GM12878 (cell line): ENCODE measurements around the gene BMAL1. TPM values are rescaled to one million over a fixed set of nuclear protein-coding genes. Genes with fewer than 3 reads are reported as not detected.

Experiments
- ATAC-seq: fragments of 200-7000 bp; cut with Tn5 transposase; 3 replicates; pipeline ENCODE4 v1.9.1; 2020; ENCODE audit warnings: mild to moderate bottlenecking, moderate library complexity
- BruUV-seq: library from RNA; stranded (reverse); fragments of 400-500 nt; replicated peaks from 2 replicates; lab custom pipeline; 2021; lab: Mats Ljungman, UMichigan
- CTCF ChIA-PET: fragments of 300-600 bp; sonication (Branson Sonifier 250); formaldehyde crosslinking; extraction: SDS; loops from one replicate; lab custom pipeline; 2021; ENCODE audit warnings: inconsistent platforms; lab: Yijun Ruan, JAX
- POLR2A ChIA-PET: fragments of 350-600 bp; formaldehyde crosslinking; extraction: SDS; loops from one replicate; lab custom pipeline; 2021; ENCODE audit warnings: inconsistent platforms; lab: Charles Lee
- RAD21 ChIA-PET: fragments of 300-600 bp; sonication (Branson Sonifier 250); formaldehyde crosslinking; loops from one replicate; lab custom pipeline; 2023; ENCODE audit warnings: antibody characterized with exemption; ENCODE audit not compliant: unreplicated experiment; lab: Charles Lee
- SMC1A ChIA-PET: fragments of 300-600 bp; sonication (Branson Sonifier 250); formaldehyde crosslinking; loops from one replicate; lab custom pipeline; 2023; ENCODE audit not compliant: unreplicated experiment, uncharacterized antibody; lab: Charles Lee
- DNase-seq: peaks from one replicate; pipeline ENCODE4 v3.0.0-alpha.2; 2011; ENCODE audit warnings: low read depth, low spot score
- FAIRE-seq: peaks from 3 replicates; lab custom pipeline; 2011; peaks lifted over from hg19 to GRCh38; lab: Jason Lieb, UNC
- H2AFZ ChIP-seq: 2 replicates; pipeline ENCODE4 v1.6.0; 2011; ENCODE audit warnings: low read depth, low read length, control low read depth; ENCODE audit not compliant: control insufficient read depth
- H3K27ac ChIP-seq: 2 replicates; pipeline ENCODE4 v1.5.1; 2011; ENCODE audit warnings: control low read depth; ENCODE audit not compliant: control insufficient read depth, insufficient read depth
- H3K27me3 ChIP-seq, 2 experiments: replicated peaks in 1 of 2; 2 replicates each; pipeline versions ENCODE4 v1.6.0 to v1.6.1; 2011; ENCODE audit warnings: low read length in 1 of 2; ENCODE audit not compliant: control insufficient read depth in 2 of 2, insufficient read depth in 2 of 2
- H3K36me3 ChIP-seq, 2 experiments: 2 replicates each; pipeline ENCODE4 v1.5.1; 2011; ENCODE audit warnings: low read length in 1 of 2; ENCODE audit not compliant: control insufficient read depth in 2 of 2, insufficient read depth in 2 of 2
- H3K4me1 ChIP-seq: 2 replicates; pipeline ENCODE4 v1.6.1; 2011; ENCODE audit warnings: mild to moderate bottlenecking, low read length, moderate library complexity, mixed read lengths; ENCODE audit not compliant: control insufficient read depth, insufficient read depth
- H3K4me2 ChIP-seq: 2 replicates; pipeline ENCODE4 v1.6.0; 2011; ENCODE audit warnings: control low read depth; ENCODE audit not compliant: control insufficient read depth, insufficient read depth
- H3K4me3 ChIP-seq: fragments of 200-600 bp; sonication (generic); 2 replicates; pipeline ENCODE4 v1.5.1; 2016
- H3K79me2 ChIP-seq: 2 replicates; pipeline ENCODE4 v1.6.0; 2011; ENCODE audit warnings: low read length; ENCODE audit not compliant: control insufficient read depth, insufficient read depth
- H3K9ac ChIP-seq: 2 replicates; pipeline ENCODE4 v1.8.0; 2011; ENCODE audit warnings: low read length, control low read depth, mixed read lengths; ENCODE audit not compliant: control insufficient read depth, insufficient read depth
- H3K9me3 ChIP-seq: replicated peaks from 3 replicates; pipeline ENCODE4 v1.5.1; 2011; ENCODE audit warnings: mild to moderate bottlenecking, low read length; ENCODE audit not compliant: control insufficient read depth, insufficient read depth
- H4K20me1 ChIP-seq: 2 replicates; pipeline ENCODE4 v1.6.0; 2011; ENCODE audit not compliant: control insufficient read depth, insufficient read depth
- BCL11A ChIP-seq: IDR thresholded peaks from 2 replicates; pipeline ENCODE4 v1.6.1; 2011; ENCODE audit warnings: low read depth, low read length
- BRCA1 ChIP-seq: IDR thresholded peaks from 2 replicates; pipeline ENCODE4 v1.6.1; 2011; ENCODE audit warnings: low read depth, low read length, improper control_type of control experiment
- CREM ChIP-seq: IDR thresholded peaks from 2 replicates; pipeline ENCODE4 v1.6.1; 2014; ENCODE audit warnings: antibody characterized with exemption, low read depth
- E2F8 ChIP-seq: fragments of 450-650 bp; IDR thresholded peaks from 2 replicates; pipeline ENCODE4 v1.6.1; 2018; ENCODE audit warnings: mild to moderate bottlenecking, low read depth, moderate library complexity; ENCODE audit not compliant: partially characterized antibody
- ELK1 ChIP-seq: IDR thresholded peaks from 2 replicates; pipeline ENCODE4 v1.6.1; 2012; ENCODE audit warnings: low read depth, low read length, improper control_type of control experiment
- EP300 ChIP-seq, 2 experiments: fragments of 150-350 bp in 1 of 2; IDR thresholded peaks; 2 replicates each; pipeline ENCODE4 v1.6.1; 2011 to 2012; ENCODE audit warnings: low read depth in 2 of 2, low read length in 2 of 2, borderline replicate concordance in 1 of 2, improper control_type of control experiment in 1 of 2, inconsistent platforms in 1 of 2; ENCODE audit not compliant: control insufficient read depth in 1 of 2
- NR2C2 ChIP-seq: IDR thresholded peaks from 2 replicates; pipeline ENCODE4 v1.6.1; 2011; ENCODE audit warnings: borderline replicate concordance, low read depth; ENCODE audit not compliant: control insufficient read depth, insufficient read length
- RB1 ChIP-seq: fragments of 450-650 bp; formaldehyde crosslinking; IDR thresholded peaks from 2 replicates; pipeline ENCODE4 v1.6.1; 2017; ENCODE audit warnings: mild to moderate bottlenecking, borderline replicate concordance
- RELB ChIP-seq: fragments of 450-650 bp; IDR thresholded peaks from 2 replicates; pipeline ENCODE4 v1.6.1; 2017; ENCODE audit warnings: low read depth, mild to moderate bottlenecking, moderate library complexity
- SIX5 ChIP-seq: IDR thresholded peaks from 2 replicates; pipeline ENCODE4 v1.6.1; 2011; ENCODE audit warnings: mild to moderate bottlenecking, low read depth, low read length, moderate library complexity; ENCODE audit not compliant: severe bottlenecking
- SMAD5 ChIP-seq: IDR thresholded peaks from 2 replicates; pipeline ENCODE4 v1.6.1; 2016; ENCODE audit warnings: antibody characterized with exemption, low read depth
- SP1 ChIP-seq: IDR thresholded peaks from one replicate; pipeline ENCODE4 v1.6.1; 2011; ENCODE audit warnings: low read depth, low read length
- SUPT20H ChIP-seq: IDR thresholded peaks from 2 replicates; pipeline ENCODE4 v1.6.1; 2011; ENCODE audit warnings: low read depth, mild to moderate bottlenecking, low read length, moderate library complexity, borderline replicate concordance; ENCODE audit not compliant: control insufficient read depth
- TCF12 ChIP-seq: IDR thresholded peaks from 2 replicates; pipeline ENCODE4 v1.6.1; 2011; ENCODE audit warnings: low read depth, mild to moderate bottlenecking, low read length
- WGBS: methylation state at CpG from one replicate; pipeline ENCODE4 v1.1.6; 2016; ENCODE audit warnings: low lambda C conversion rate; ENCODE audit not compliant: insufficient replicate concordance, insufficient coverage; ENCODE audit errors: missing lambda C conversion rate; 5-methylcytosine and 5-hydroxymethylcytosine counted together
- in situ Hi-C: fragments of 300-500 bp; cut with MboI; formaldehyde crosslinking; loops from 9 replicates; pipeline ENCODE4 v1.14.3; 2018; ENCODE audit warnings: mixed read lengths
- intact Hi-C: fragments of 100-400 bp; cut with micrococcal nuclease; formaldehyde crosslinking; loops from one replicate; pipeline ENCODE4 v1.14.2; 2022; ENCODE audit not compliant: unreplicated experiment
- polyA plus RNA-seq, 11 experiments: library from polyadenylated mRNA; depleted of rRNA in 4 of 11; unstranded in 6 of 11; stranded (reverse) in 5 of 11; fragments of >200 nt; fragmentation: Nextera tagmentation in 4 of 11; fragmentation: Illumina TruSeq in 1 of 11; extraction: Ambion mirVana in 4 of 11; extraction: Trizol in 1 of 11; gene quantifications; 1 replicate in 1 of 11; 2 replicates in 10 of 11; pipeline versions ENCODE4 v1.2.1 to v1.2.3, GENCODE V29; 2011 to 2016; ENCODE audit warnings: inconsistent platforms in 2 of 11, missing spikeins in 2 of 11, low read depth in 1 of 11
- total RNA-seq, 4 experiments: library from RNA; depleted of rRNA in 3 of 4; stranded (reverse); fragments of >200 nt in 3 of 4; fragmentation: Illumina TruSeq in 1 of 4; extraction: Trizol in 1 of 4; gene quantifications; 2 replicates each; pipeline versions ENCODE4 v1.2.1 to v1.2.3, GENCODE V29; 2013 to 2021

Gene BMAL1
- total and polyA plus RNA-seq, 10 of the 15 experiments (the other 5 are each of a cell fraction or from before 2014, with no cell fraction given): 3.5 to 40.6 (median 13.6) TPM

- Histone ChIP-seq H4K20me1 (peaks cover 9% of the 10 kb centered on the region), H3K4me2 (peak overlapping the region; percentile 73), H3K9ac (no peak overlapping the region), H3K27ac (peak overlapping the region; percentile 62), H3K4me3 (no peak overlapping the region), H2AFZ (no peak overlapping the region), H3K36me3 (peaks cover 6% of the 10 kb centered on the region in 2 experiments; a peak in 3 of 4 replicates), H3K27me3 (no peaks in the 10 kb centered on the region), H3K4me1 (peaks cover 21% of the 10 kb centered on the region), H3K79me2 (peaks cover 2% of the 10 kb centered on the region)
- no peak for DNase-seq
- ChIA-PET CTCF (interaction anchor here (0.9 to 6.1 kb wide), 7 partner anchors 13 to 137 kb away, joined by 3 to 122 read pairs (median 6); no protein-coding TSS in a partner anchor), RAD21 (interaction anchor here (3.5 to 3.6 kb wide), 2 partner anchors 97 to 138 kb away, joined by 10 to 22 read pairs; no protein-coding TSS in a partner anchor), POLR2A (no interaction called here), SMC1A (interaction anchor here (0.6 to 2.0 kb wide), 3 partner anchors 98 to 116 kb away, joined by 3 to 7 read pairs (median 7); partner anchors contain the start of gene BTBD10)
- intact Hi-C loops: no loop called here
- in situ Hi-C loops: loop anchor here (5.0 kb wide), 1 partner anchor 96 kb away; no protein-coding TSS in a partner anchor
- no peak for ATAC-seq
- no TSS peak for BruUV-seq
- no peak for FAIRE-seq
- WGBS: 49% methylated on average over 7 of the region's 7 CpGs
- TF ChIP-seq SMAD5: no peak
- TF ChIP-seq EP300 (IDR thresholded peaks at IDR 0.05; ENCODE audit: borderline replicate concordance in 1 of 2, control insufficient read depth in 1 of 2, low read depth in 2 of 2, low read length in 2 of 2): no peak
- no peak for TF ChIP-seq CREM
- no peak for TF ChIP-seq ELK1
- no peak for TF ChIP-seq E2F8
- no peak for TF ChIP-seq BCL11A
- no peak for TF ChIP-seq SUPT20H
- TF ChIP-seq SP1: no peak
- no peak for TF ChIP-seq NR2C2
- no peak for TF ChIP-seq TCF12
- no peak for TF ChIP-seq RELB
- no peak for TF ChIP-seq SIX5
- TF ChIP-seq RB1: no peak
- no peak for TF ChIP-seq BRCA1
- TF ChIP-seq, all 136 proteins: peak for 0
- no peaks in the 10 kb centered on the region for H3K9me3 ChIP-seq
These were observed 70.3 kb downstream of the BMAL1 start for GRCh38 chr11:13347901-13348300.
